HG02759 (cell line): ENCODE measurements around the gene EEF1AKMT4.
"Not testable (repeated sequence)": the region's sequence is repeated elsewhere in the genome, so short reads cannot be mapped to it uniquely, and the experiment has no call there.

ENCODE experiments used
- ATAC-seq: cut with Tn5 transposase; IDR thresholded peaks from one replicate; pipeline ENCODE4 v1.9.1; 2021; ENCODE audit warnings: mild to moderate bottlenecking, moderate library complexity; ENCODE audit not compliant: unreplicated experiment

The EEF1AKMT4 gene

DNA sequence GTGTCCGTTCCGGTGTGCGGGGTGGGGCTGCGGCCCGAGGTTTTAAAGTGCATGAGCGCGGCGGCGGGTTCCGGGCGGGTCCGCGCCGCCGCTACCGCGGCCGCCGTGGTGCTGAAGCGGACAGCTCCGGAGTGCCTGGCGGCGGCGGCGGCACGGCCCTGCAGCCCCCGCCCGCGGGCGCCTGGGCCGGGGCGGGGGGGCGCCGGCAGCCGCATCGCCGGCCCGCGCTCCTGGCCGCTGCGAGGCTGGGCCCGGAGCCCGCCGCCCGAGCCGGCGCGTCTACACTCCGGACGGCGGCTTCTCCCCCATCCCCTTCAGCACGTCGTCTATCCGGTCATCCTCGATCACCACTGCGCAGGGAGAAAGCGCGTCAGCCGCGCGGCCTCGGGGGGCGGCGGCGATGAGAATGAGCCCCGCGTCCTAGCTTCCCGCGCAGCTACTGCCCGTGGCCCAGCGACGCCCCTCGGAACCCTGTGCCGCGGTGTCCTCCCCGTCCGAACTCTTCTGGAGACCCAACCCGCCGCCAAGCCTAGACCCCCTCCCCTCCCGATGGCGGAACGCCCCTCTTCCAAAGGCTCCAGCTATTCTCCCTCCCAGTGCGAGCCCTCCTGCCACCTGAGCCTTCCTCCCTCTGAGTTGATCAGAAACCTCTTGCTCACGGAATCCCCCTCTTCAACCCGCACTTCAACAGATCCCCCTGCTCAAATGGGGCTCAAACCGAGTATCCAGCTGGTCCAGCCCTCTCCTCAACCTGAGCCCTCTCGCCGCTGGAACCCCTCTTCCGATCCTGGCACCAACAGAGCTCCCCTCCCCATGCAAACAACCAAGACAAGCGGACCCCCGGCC is 10.6 kb downstream of the EEF1AKMT4 start:
- ATAC-seq: no peak

- no peak for ATAC-seq
Observed at GRCh38 chr3:184260724-184261269, 11.3 kb downstream of the EEF1AKMT4 start.

DNA sequence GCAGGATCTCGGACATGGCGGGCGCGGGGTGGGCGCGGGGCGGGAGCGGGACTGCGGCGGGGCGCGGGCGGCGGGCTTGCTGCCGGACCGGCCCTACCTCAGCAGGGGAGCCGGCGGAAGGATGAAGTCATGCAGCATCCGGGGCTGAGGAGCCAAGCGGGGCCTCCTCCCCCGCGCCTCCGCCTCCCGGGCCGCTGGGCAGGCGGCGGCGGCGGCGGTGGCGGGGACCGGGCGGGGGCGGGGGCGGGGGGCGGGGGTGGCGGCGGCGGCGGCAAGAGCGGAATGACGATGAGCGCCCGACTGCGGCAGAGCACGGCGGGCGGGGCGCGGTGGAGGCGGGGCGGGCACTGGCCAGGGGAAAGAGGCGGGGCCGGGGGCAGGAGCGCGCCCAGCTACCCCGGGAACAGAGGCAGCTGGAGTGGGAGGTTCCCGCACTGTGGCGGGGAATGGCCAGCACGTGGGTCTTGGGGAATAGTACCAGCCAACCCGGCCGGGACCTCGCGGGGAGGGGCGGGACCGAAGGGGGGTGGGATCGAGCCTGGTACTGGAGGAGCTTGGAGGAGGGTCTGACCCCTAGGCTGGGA is 11.9 kb downstream of the EEF1AKMT4 start, which contains the start of gene CAMK2N2:
Gene CAMK2N2, minus strand, starts transcription at position 284 of the 584 bp plus-strand sequence. Its CDS starts 268 bp downstream, at position 16.
- peak; percentile 64 for ATAC-seq

GRCh38 chr3:184261854-184262763 is 12.6 kb downstream of the EEF1AKMT4 start:
- no peak for ATAC-seq

- ATAC-seq: no peak
Observed at GRCh38 chr3:184262764-184263179, 13.3 kb downstream of the EEF1AKMT4 start.

DNA sequence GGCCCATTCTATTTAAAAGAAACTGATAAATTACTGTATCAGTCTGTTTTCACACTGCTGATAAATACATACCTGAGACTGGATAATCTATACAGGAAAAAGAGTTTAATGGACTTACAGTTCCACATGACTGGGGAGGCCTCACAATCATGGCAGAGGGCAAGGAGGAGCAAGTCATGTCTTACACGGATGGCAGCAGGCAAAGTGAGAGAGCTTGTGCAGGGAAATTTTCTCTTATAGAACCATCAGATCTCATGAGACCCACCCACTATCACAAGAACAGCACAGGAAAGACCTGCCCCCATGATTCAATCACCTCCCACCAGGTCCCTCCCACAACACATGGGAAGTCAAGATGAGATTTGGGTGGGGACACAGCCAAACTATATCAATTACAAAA is 17.8 kb downstream of the EEF1AKMT4 start:
- ATAC-seq: not testable (repeated sequence)

- ATAC-seq: no peak
Observed at GRCh38 chr3:184272269-184272668, 22.8 kb downstream of the EEF1AKMT4 start.

- ATAC-seq: no peak
Observed at GRCh38 chr3:184275381-184275701, 25.9 kb downstream of the EEF1AKMT4 start.

- no peak for ATAC-seq
Observed at GRCh38 chr3:184275961-184276910, 26.8 kb downstream of the EEF1AKMT4 start, which contains the start of gene ECE2. TSS of gene ECE2 (plus strand) at chr3:184276022. CDS start at chr3:184276154, 132 bp downstream.

DNA sequence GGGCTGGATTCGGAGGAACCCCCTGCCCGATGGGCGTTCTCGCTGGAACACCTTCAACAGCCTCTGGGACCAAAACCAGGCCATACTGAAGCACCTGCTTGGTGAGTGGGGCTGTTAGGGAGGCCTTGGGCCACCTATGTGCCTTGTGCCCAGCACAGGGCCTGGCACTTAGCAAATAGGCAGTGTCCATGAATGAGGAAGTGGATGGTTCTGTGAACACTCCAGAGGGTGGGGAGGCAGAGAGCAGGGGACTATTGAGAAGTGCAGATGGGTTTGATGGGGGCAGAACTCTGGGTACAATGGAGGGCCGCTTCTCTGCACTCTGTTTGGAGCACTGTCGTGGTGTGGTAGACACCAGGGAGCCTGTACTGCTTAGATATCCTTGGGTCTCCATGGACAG is 27.9 kb downstream of the EEF1AKMT4 start:
- ATAC-seq: no peak

DNA sequence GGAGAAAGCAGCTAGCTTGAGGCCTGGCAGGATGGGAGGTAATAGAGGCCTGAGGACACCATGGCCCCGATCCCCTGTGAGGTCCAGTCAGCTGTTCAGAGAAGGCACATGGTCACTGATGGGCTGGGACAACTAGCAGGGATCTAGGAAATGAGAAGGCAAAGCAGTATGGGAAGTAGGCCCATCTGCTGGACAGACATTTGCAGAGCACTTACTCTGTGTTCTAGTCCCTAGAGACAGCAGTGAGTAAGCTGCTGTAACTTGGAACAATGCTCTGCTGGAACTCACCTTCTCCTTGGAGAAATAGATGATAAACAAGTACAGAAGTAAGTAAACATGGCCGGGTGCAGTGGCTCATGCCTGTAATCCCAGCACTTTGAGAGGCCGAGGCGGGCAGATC is 33.5 kb downstream of the EEF1AKMT4 start:
- no peak for ATAC-seq

DNA sequence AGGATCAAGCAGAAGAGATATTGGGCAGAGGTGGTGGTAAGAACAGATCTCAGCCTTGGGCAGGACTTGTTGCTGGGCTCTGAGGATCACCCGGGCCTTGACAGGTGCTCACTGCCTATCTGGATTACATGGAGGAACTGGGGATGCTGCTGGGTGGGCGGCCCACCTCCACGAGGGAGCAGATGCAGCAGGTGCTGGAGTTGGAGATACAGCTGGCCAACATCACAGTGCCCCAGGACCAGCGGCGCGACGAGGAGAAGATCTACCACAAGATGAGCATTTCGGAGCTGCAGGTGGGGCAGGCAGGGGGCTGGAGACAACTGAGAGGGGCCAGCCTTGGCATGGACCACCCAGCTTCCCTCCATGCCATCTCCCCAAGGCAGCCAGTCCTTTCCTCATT is 34.2 kb downstream of the EEF1AKMT4 start:
- ATAC-seq: no peak

GRCh38 chr3:184284696-184285095 is 35.2 kb downstream of the EEF1AKMT4 start:
- no peak for ATAC-seq

DNA sequence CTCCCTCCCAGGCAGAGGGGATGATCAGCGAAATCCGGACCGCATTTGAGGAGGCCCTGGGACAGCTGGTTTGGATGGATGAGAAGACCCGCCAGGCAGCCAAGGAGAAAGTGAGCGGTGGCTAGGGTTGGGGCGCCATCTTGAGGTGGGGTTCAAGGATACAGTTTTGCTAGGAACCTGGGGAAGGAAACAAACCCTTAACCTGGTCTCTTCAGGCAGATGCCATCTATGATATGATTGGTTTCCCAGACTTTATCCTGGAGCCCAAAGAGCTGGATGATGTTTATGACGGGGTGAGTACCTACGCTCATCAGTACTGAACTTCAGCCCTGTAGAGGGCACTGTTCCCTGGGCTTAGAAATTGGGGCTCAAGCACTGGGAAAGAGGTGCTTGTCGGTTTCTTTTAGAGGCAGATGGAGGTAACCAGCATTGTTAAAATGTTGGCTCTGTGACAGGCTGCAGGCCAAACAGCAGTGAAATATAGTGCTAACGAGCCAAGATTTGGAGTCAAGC is 40.0 kb downstream of the EEF1AKMT4 start:
- ATAC-seq: peak; percentile 43

DNA sequence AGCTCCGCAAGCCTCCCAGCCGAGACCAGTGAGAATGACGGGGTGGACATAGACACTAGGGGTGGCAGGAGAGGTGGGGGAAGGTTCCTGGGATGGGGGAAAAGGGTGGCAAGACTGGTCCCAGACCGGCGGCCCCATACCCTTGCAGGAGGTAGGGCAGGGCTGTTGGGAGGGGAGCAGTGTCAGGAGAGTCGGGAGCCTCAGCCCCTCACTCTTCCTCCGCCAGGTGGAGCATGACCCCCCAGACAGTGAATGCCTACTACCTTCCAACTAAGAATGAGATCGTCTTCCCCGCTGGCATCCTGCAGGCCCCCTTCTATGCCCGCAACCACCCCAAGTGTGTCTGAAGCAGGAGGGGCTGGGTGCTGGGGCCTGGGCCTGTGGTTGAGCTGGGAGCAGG is 40.9 kb downstream of the EEF1AKMT4 start:
- ATAC-seq: no peak

- ATAC-seq: no peak
Observed at GRCh38 chr3:184291044-184291737, 41.7 kb downstream of the EEF1AKMT4 start.

- no peak for ATAC-seq
Observed at GRCh38 chr3:184291738-184292445, 42.4 kb downstream of the EEF1AKMT4 start.

GRCh38 chr3:184295771-184296170 is 46.3 kb downstream of the EEF1AKMT4 start:
- ATAC-seq: no peak
